COR-L47 (cell line): ENCODE measurements around the gene PIP5KL1.
"Not testable (repeated sequence)": the region's sequence is repeated elsewhere in the genome, so short reads cannot be mapped to it uniquely, and the experiment has no call there.

ENCODE experiments used
- DNase-seq: peaks from one replicate; lab custom pipeline; 2025; lab: John Stamatoyannopoulos, UW

PIP5KL1 gene

DNA sequence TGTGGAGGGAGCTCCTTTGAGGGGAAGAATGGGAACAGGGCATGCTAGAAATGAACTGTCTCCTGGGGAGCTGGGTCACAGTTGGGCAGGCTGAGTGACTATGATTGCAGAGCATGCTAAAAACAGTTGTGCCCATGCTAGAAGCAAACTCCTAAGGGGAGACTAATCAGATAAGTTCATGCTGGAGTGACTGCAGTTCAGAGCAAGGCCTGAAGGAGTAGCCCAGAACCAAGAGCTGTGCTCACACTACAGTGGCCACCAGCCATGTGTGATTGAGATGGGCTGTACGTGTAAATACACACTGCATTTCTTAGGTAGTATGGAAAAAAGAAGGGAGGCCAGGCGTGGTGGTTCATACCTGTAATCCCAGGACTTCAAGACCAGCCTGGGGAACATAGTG, 42.8 kb downstream of the PIP5KL1 start:
- no peak for DNase-seq

- DNase-seq, result no peak
Measured at GRCh38 chr9:127886401-127886972, 44.1 kb downstream of the PIP5KL1 start.

- no peak for DNase-seq
Measured at GRCh38 chr9:127885508-127886281, 44.9 kb downstream of the PIP5KL1 start.

DNA sequence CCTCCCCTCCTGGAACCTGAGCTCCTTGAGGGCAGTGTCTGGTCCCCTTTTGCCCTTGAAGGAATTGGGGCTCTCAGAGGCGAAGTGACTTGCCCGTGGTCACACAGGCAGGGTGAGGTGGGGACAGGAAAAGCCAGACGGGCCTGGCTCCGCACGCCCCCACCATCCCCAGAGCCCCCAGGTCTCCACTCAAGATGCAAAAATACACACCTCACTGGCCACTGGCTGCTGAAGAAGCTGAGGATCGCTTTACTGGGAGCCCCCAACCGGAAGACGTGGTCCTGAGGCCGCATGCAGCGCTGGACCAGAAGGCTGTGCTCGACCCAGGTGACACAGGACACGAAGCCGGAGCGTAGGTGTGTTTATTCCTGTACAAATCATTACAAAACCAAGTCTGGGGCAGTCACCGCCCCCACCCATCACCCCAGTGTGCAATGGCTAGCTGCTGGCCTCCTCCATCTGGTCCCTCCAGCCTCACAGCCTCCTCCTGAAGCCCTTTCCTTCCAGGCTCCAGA, 45.5 kb downstream of the PIP5KL1 start:
- no peak for DNase-seq

DNA sequence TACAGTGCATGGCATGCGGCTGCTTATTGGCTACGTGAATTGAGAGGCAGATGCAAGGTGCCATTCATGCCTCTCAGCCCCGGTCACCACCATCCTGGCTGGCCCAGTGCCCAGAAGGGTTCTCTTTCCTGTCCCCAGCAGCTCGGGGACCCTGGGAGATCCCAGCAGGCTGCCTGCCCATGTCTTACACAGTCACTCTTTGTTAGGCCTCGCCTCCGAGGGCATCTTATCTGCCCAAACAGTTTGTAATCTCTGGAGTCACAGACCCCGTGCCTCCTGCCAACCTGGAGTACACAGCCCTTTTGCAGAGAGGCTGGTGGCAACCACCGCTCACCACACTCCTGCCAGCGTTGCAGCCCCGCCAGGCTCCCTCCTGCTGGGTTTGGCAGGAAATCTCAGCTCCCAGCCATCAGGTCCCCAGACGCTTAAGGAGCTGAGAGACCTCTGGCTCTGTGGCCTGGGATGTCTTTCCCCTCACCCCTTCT, 46.1 kb downstream of the PIP5KL1 start:
- DNase-seq, result peak; percentile 78

GRCh38 chr9:127883959-127884358, 46.6 kb downstream of the PIP5KL1 start:
- no peak for DNase-seq

GRCh38 chr9:127881715-127882114, 48.9 kb downstream of the PIP5KL1 start:
- DNase-seq, result not testable (repeated sequence)

GRCh38 chr9:127880143-127880542, 50.4 kb downstream of the PIP5KL1 start:
- no peak for DNase-seq

- no peak for DNase-seq
Measured at GRCh38 chr9:127878652-127879390, 51.8 kb downstream of the PIP5KL1 start.

GRCh38 chr9:127878001-127878651, 52.5 kb downstream of the PIP5KL1 start:
- no peak for DNase-seq

- DNase-seq, result peak; percentile 58
Measured at GRCh38 chr9:127877566-127877998, 53.0 kb downstream of the PIP5KL1 start, which contains the start of gene AK1. TSS of gene AK1 (minus strand) at chr9:127877675. CDS start at chr9:127874617, 3,058 bp downstream.

- no peak for DNase-seq
Measured at GRCh38 chr9:127876764-127877562, 53.6 kb downstream of the PIP5KL1 start.

DNA sequence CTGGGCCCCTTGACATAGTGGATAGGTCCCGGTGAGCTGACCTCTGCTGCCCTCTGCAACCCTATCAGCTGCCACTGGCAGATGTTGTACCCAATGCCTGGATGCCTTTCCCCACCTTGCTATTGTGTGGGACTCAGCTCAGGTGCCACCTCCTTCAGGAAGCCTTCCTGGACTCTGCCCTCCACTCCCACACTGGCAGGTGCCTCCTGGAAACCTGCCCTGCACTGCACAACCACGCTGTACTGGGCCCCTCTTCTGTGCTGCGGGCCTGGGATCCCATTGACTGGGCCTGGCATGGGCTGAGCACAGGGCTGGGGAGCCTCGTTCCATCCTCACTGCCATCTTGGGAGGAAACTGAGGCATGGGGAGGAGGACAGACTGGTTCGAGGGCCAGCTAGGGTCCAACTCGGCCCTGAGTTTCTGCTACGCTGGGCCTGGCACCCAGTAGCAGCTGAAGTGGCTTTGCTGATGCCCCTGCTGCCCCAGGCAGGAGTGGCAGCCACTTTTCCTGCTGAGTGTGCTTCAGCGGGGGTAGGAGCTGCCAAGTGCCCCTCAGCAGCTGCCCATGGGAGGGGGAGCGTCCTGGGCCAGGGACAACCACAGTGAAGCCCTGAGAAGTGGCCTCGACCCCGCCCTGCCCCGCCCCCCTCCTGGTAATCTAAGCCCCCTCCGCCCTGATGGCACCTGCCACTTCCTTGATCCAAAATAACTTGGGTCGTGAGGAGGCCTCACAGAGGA, 54.4 kb downstream of the PIP5KL1 start:
- no peak for DNase-seq

- no peak for DNase-seq
Measured at GRCh38 chr9:127875306-127875966, 55.1 kb downstream of the PIP5KL1 start.

DNA sequence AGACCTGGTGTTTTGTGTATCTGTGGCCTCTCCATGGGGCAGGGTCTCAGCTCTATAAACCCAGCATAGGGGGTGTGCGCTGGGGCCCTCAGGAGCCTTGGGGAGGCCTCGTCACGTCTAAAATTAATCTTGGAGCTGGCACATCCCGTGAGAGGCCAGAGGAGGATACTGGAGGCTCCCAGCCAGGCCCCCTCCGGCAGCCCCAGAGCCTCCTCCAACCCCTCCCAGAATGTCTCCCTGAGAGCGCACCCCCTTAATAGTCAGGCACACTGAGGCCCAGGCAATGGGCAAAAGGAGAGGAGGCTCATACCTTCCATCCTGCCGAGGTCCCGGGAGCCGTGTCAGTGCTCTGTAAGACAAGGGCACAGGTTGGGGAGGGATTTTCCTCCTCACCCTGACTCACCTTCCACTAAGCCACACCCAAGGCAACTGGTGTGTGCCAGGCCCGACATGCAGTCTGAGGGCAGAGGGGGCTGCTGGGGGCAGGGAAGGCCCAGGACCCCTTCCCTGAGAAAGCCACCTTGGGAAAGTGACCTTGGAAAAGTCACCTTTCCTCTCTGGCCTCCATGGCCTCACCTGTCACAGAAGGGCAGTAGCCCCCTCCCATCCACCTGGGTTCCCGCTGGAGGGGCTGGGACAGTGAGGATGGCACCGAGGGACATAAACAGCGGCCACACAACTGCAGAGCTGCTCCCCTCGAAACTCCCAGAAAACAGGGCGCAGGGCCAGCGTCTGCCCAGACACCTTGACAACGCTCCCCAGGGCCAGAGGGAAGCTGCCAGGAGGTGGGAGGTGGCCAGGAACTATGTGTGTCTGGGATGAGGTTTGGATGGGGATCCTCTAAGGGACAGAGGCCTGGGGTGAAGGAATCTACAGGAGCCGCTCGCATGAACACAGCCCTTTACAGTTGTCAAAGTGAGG, 56.0 kb downstream of the PIP5KL1 start:
- no peak for DNase-seq

GRCh38 chr9:127873886-127874285, 56.7 kb downstream of the PIP5KL1 start:
- no peak for DNase-seq

DNA sequence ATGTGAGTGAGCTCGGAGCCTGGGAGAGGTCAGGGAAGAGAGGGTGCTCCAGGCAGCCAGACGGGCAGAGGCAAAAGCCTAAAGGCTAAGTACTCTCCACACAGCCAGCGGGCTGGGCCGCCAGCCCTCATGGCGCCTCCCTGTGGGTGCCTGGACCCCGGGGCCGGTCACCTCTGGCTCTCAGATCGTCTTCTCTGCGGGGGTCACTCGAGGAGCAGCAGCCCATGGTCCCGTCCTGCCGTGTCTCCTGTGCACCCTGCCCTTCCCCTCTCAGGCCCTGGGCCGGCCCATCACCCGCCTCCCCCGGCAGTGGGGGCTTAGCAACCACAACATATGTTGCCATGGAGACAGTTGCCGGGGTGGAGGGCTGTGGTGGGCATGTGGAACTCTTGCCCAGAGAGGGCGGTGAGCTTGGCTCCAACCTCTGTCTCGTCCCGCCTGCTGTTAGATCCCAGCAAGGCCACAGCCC, 57.3 kb downstream of the PIP5KL1 start:
- DNase-seq, result no peak

DNA sequence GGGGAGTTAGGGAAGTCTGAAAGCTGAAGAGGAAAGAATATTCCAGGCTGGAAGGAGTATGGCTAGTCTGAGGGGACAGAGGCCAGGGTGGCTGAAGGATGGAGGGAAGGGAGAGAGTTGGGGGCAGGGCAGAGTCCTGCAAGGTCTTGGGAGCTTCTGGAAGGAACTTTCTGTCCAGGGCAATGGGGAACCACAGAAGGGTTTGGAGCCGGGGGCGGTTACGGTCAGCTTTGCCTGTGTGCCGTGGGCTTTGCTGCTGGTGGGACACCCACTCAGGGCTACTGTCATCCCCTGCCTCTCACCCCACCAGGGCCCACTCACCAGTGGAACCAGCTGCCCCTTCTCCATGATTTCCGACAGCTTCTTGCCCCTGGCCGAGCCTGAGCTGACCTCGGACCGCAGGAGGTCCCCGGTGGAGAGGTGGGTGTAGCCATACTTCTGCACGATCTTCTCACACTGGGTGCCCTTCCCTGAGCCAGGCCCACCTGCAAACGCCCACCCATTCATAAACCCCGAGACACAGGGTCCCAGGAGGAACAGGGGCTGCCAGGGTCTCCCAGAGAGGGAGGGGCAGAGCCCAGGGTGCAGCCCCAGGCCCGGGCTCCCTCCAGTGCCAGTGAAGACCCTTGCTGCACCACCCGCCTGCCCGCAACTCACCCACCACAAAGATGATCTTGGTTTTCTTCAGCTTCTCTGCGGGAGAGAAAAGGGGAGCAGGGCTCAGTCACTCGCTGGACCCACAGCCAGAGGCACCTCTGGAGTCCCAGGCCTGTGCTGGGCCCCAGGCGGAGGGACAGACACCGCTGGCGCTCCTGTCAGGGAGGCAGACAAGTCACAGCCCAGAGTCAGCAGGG, 58.0 kb downstream of the PIP5KL1 start:
- DNase-seq, result no peak
